SW 1271 (cell line): Measurements from ENCODE around the gene MAP4K2.

Experiments
- DNase-seq, 2 experiments: peaks; one replicate each; lab custom pipeline; 2025; lab: John Stamatoyannopoulos, UW

MAP4K2 gene

GRCh38 chr11:64791781-64792291 is 11.2 kb downstream of the MAP4K2 start:
- no peak for DNase-seq

DNA sequence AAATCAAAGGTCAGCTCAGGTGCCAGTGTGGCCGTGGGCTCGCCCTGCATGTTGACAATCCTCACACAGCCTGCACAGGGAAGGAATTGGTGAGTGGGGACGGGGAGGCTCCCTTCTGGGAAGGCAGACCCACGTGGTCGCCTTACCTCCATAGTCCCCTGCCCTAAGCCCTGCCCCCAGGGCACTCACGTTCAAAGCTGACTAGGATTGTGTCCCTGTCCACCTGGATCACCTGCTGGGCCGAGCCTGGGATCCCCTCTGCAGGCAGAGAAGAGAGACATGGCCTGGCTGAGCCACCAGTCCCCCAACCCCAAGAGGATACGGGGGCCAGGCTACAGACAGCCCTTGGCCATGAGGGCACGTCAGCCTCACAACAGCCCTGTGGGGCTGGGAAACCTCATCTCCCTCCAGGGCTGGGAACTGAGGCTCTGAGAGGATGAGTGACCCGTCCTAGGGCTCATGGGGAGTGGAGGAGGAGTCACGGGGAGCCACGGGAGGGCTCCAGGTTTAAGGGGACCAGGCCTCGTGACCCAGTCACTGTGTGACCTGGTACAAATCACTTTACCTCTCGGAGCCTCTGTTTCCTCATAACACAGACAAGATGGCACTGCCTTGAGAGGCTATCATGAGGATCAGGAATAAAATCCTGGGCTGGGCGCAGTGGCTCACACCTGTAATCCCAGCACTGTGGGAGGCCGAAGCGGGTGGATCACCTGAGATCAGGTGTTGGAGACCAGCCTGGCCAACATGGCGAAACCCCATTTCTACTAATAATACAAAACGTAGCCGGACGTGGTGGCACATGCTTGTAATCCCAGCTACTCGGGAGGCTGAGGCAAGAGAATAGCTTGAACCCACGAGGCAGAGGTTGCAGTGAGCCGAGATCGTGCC is 12.6 kb downstream of the MAP4K2 start:
- no peak for DNase-seq

DNA sequence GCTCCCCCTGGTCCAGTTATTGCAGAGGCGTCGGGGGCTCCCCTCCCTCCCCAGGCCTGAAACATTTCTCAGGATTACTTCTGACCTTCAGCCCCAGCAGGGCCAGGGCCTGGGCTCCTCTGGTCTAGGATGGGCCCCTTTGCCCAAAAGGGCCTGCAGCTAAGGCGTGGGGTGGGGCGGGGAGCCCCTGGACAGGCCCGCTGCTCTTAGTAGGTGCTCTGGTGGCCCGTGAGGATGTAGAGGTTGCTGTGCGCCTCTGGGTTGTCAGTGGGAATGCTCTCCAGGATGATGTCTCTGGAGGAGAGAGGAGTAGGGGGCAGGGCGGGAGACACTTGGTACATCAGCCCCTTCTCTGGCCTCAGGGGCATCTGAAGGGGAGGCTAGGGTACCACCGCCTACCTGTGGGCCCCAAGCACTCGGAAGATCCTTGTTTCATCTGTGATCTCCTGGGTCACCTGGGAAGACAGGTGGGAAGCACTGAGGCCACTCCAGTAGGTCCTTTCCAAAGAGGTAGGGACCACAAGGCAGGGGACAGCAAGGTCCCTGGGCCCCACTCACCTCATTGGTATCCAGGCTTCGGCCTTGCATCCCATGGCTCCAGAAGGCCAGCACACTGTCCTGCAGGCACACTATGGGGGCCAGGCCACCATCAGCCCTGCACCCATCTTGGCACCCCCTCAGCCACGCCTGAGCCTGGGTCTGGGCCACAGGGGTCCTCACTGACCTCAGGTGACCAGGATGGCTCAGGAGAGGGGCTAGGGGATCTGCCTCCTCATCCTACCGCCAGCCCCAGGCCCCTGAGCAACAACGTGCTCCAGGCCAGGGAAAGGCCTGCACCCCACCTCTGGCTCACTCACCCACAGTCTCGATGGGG is 13.4 kb downstream of the MAP4K2 start:
- no peak for DNase-seq

GRCh38 chr11:64788321-64789215 is 14.4 kb downstream of the MAP4K2 start:
- DNase-seq = no peak

DNA sequence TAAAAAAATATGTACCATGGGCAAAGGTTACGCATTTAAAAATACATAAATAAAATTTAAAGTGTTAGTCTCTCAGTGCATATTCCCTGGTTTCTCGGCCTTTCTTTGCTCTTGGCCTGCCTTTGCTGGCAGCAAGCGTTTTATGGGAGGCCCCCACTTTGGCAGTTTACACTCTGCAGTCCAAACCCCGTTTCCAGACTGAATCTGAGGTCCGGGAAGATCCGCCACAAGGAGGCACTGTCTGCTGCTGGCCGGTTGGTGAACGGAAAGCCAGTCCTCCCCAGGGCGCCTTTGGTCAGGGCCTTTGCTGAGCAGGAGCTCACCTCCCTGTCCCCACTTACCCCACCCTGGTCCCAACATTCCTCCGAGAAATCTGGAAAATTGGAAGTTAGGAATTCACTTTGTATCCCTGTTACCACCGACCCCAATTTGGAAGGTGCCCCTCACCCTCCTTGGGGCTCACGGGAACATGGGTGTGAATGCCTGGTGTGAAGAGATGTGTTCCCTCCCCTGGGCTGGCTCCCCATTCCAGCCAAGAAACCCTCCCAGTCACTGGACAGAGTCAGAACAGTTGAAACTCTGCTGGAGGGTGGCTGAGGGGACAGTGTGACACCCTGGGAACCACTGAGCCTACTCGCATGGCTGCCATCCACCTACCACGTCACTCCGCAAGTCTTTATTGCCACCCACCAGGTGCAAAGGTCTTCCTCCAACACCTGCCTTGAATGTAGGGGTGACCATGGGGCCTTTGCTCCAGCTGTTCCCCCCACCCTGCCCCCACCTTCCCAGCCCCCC is 15.3 kb downstream of the MAP4K2 start:
- peak in 1 of 2 experiments; percentile 17 for DNase-seq

GRCh38 chr11:64786308-64786707 is 16.7 kb downstream of the MAP4K2 start:
- DNase-seq = no peak

- DNase-seq = no peak
Observed at GRCh38 chr11:64784813-64785581, 18.0 kb downstream of the MAP4K2 start.

DNA sequence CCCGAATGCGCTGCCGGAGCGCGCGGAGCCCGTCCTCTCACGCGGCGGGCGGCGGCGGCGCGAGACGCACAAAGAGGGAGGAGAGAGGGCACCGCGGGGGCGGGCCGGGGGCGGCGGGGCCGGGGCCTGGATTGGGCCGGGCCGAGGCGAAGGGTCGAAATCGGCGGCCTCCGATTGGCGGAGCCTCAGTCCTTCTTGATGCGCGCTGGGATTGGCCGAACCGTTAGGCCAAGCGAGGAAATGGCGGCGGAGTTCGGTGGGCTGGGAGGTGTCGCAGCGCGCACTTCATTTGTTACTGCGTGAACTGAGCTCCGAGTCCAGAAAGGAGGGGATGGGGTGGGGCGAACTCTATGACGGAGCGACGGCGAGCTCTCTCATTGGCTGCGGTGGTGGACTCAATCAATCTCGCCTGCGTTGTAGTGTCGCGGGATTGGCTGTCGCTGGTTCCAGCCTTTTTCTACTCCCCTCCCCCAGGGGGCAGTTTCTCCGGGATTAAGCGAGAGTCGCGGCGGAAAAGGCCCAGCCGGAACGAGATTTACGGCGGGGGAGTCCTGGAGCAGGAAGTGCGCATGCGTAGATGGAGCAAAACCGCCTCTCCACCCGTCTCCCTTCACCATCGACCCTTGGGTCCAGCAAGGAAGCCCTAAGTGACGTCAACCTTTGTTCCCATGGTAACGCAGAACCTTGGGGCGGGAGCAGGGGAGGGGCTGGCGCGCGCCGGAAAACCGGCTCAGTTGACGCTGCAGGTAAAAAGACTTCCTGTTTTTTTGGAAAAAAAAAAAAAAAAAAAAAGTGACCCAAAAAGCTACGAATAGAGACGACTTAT is 24.3 kb downstream of the MAP4K2 start, which contains the start of gene SF1:
Gene SF1 (minus strand): TSS at position 70 of the 826 bp plus-strand sequence. CDS start 150 bp downstream, outside the sequence.
- DNase-seq = peak; percentile 99 to 100

GRCh38 chr11:64778223-64778472 is 24.9 kb downstream of the MAP4K2 start:
- DNase-seq = no peak

- peak; percentile 38 to 72 for DNase-seq
Observed at GRCh38 chr11:64777449-64778222, 25.4 kb downstream of the MAP4K2 start.

DNA sequence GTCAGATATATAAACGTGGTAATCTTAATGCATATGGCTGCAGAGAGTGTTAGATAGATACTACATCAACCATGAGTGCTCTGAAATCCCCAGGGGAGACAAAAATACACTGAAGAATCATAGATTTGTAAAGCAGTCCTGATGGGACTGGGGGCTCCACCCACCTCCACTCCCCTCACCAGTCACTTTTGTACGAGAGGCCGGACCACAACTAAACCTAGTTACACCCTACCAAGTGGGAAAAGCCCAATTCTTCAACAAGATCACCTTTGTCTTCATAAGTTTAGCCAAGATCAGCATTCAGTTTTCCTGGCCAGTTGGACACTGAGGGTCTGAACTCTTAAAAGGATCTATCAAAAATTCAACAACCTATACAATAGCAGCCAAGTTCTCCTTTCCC is 26.1 kb downstream of the MAP4K2 start:
- no peak for DNase-seq

- no peak for DNase-seq
Observed at GRCh38 chr11:64776425-64776824, 26.6 kb downstream of the MAP4K2 start.

GRCh38 chr11:64774144-64774543 is 28.9 kb downstream of the MAP4K2 start:
- no peak for DNase-seq

DNA sequence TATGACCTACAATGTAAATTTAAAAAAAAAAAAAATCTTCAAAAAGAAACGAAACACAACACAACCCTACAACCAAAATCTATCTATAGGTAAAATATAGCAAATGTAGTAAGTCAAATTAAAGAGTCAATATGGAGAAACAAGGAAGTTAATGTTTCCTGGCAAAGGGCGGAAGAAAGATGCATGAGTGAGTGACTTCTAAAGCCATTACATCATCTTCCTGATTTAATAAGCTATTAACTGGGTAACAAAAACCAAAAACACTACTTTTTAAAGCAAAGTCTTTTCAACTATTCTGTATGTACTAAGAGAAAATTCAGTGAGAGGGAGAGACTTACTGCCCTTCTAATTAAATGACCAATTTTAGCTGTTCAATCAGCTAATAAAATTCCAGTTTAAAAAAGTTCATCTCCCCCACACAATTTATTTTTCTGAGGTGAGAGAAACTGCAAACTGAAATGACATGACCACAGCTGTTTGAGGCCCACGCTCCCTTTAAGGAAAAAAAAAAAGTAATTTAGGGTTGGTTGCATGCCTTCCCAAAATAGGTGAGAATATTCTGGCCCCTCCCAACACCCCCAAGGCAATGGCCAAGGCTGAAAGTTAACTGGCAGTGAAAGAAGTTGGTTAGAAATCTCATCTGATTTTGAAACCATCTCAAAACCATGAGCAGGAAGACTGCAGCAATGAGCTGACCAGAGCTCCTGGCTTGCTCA is 30.6 kb downstream of the MAP4K2 start:
- no peak for DNase-seq

GRCh38 chr11:64771861-64772260 is 31.2 kb downstream of the MAP4K2 start:
- DNase-seq = no peak

DNA sequence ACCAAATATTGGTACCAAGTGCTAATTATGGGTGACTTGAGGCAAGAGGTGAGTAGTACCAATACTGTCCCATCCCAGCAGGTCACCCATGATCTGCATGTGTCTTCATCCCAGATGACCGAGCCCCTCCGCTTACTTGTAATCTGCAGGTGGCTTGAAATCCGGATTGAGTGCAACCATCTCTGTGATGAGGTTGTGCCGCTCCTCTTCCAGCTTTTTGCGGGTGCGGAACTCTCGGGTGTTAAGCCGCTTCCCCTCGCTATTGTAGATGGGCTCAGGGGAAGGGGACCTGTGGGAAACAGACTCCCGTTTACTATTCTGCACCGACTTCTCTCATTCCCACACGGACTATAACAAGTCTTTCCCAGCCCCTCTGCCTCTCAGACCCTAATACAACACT is 32.9 kb downstream of the MAP4K2 start:
- no peak for DNase-seq

- no peak for DNase-seq
Observed at GRCh38 chr11:64769283-64769682, 33.7 kb downstream of the MAP4K2 start.

GRCh38 chr11:64768300-64768694 is 34.7 kb downstream of the MAP4K2 start:
- no peak for DNase-seq
